GM23338 (cell line): ENCODE measurements around the gene PSMD14. TPM values are rescaled to one million over a fixed set of nuclear protein-coding genes. Genes with fewer than 3 reads are reported as not detected.

Source experiments
- ATAC-seq: fragments of 200-7000 bp; cut with Tn5 transposase; 3 replicates; pipeline ENCODE4 v1.9.1; 2020
- DNase-seq: peaks from one replicate; pipeline ENCODE4 v3.0.0-alpha.2; 2015; ENCODE audit warnings: low spot score
- H2AFZ ChIP-seq: fragments of 200-600 bp; sonication (generic); 2 replicates; pipeline ENCODE4 v1.8.0; 2016; ENCODE audit warnings: antibody characterized with exemption, mild to moderate bottlenecking, moderate library complexity
- H3F3A ChIP-seq: fragments of 200-600 bp; sonication (generic); replicated peaks from 2 replicates; pipeline ENCODE4 v1.8.0; 2017; ENCODE audit warnings: antibody characterized with exemption, mixed run types, low read depth
- H3K27ac ChIP-seq: fragments of 200-600 bp; sonication (generic); 2 replicates; pipeline ENCODE4 v1.6.1; 2016; ENCODE audit warnings: low read depth
- H3K27me3 ChIP-seq: fragments of 200-600 bp; sonication (generic); 2 replicates; pipeline ENCODE4 v1.8.0; 2016; ENCODE audit warnings: mild to moderate bottlenecking, mixed run types, moderate library complexity; ENCODE audit not compliant: insufficient read depth
- H3K36me3 ChIP-seq: fragments of 200-600 bp; sonication (generic); 2 replicates; pipeline ENCODE4 v1.8.0; 2016; ENCODE audit warnings: mild to moderate bottlenecking; ENCODE audit not compliant: insufficient read depth
- H3K4me1 ChIP-seq: fragments of 200-600 bp; sonication (generic); 2 replicates; pipeline ENCODE4 v1.8.0; 2016; ENCODE audit warnings: mild to moderate bottlenecking, moderate library complexity; ENCODE audit not compliant: insufficient read depth
- H3K4me2 ChIP-seq: fragments of 200-600 bp; sonication (generic); 2 replicates; pipeline ENCODE4 v1.7.1; 2017; ENCODE audit warnings: mixed run types
- H3K4me3 ChIP-seq: fragments of 200-600 bp; sonication (generic); 2 replicates; pipeline ENCODE4 v1.6.1; 2016; ENCODE audit warnings: mixed run types
- H3K79me2 ChIP-seq: fragments of 200-600 bp; sonication (generic); replicated peaks from 2 replicates; pipeline ENCODE4 v1.8.0; 2017; ENCODE audit warnings: mild to moderate bottlenecking; ENCODE audit not compliant: insufficient read depth
- H3K9me2 ChIP-seq: fragments of 200-600 bp; sonication (generic); 2 replicates; pipeline ENCODE4 v1.8.0; 2017; ENCODE audit not compliant: insufficient read depth
- H4K20me1 ChIP-seq: fragments of 200-600 bp; sonication (generic); replicated peaks from 2 replicates; pipeline ENCODE4 v1.8.0; 2017; ENCODE audit warnings: mild to moderate bottlenecking; ENCODE audit not compliant: insufficient read depth
- H3K27ac Mint-ChIP-seq: 2 replicates; pipeline ENCODE4 v1.8.0; 2020; ENCODE audit warnings: inconsistent platforms, mild to moderate bottlenecking, moderate library complexity, mixed read lengths
- H3K27me3 Mint-ChIP-seq: 3 replicates; pipeline ENCODE4 v1.8.0; 2022; ENCODE audit warnings: low read depth, mild to moderate bottlenecking, moderate library complexity, mixed read lengths, inconsistent platforms; ENCODE audit not compliant: insufficient read depth, poor library complexity
- H3K36me3 Mint-ChIP-seq: 3 replicates; pipeline ENCODE4 v1.8.0; 2021; ENCODE audit warnings: low read depth, mild to moderate bottlenecking, inconsistent platforms, moderate library complexity, mixed read lengths
- H3K4me1 Mint-ChIP-seq: 3 replicates; pipeline ENCODE4 v1.8.0; 2020; ENCODE audit warnings: mild to moderate bottlenecking, inconsistent platforms, mixed read lengths
- H3K4me3 Mint-ChIP-seq: 3 replicates; pipeline ENCODE4 v1.8.0; 2021; ENCODE audit warnings: moderate library complexity, mild to moderate bottlenecking, inconsistent platforms, mixed read lengths
- H3K9me3 Mint-ChIP-seq: 3 replicates; pipeline ENCODE4 v1.8.0; 2020; ENCODE audit warnings: moderate library complexity, mild to moderate bottlenecking, inconsistent platforms, mixed read lengths
- EZH2 ChIP-seq: fragments of 200-600 bp; sonication (generic); IDR thresholded peaks from one replicate; pipeline ENCODE4 v1.8.0; 2017; ENCODE audit warnings: antibody characterized with exemption, mild to moderate bottlenecking, low read depth; ENCODE audit not compliant: unreplicated experiment
- EZH2phosphoT487 ChIP-seq: fragments of 200-600 bp; sonication (generic); IDR thresholded peaks from one replicate; pipeline ENCODE4 v1.8.1; 2018; ENCODE audit warnings: antibody characterized with exemption; ENCODE audit not compliant: unreplicated experiment
- polyA plus RNA-seq: library from polyadenylated mRNA; unstranded; fragments of >200 nt; fragmentation: Nextera tagmentation; extraction: Ambion mirVana; gene quantifications from 2 replicates; pipeline ENCODE4 v1.2.1, GENCODE V29; 2016
- total RNA-seq: library from RNA; depleted of rRNA; stranded (reverse); fragments of >200 nt; shearing (Covaris generic); gene quantifications from 2 replicates; pipeline ENCODE4 v1.2.3, GENCODE V29; 2014
- TF ChIP-seq, protein P1 (sequence below): fragments of 250-450 bp; sonication (Bioruptor Pico); IDR thresholded peaks from 2 replicates; pipeline ENCODE4 v1.5.0; 2020; ENCODE audit warnings: mild to moderate bottlenecking, moderate library complexity
- TF ChIP-seq, protein P2 (sequence below): IDR thresholded peaks from 2 replicates; pipeline ENCODE4 v1.6.1; 2016; ENCODE audit warnings: antibody characterized with exemption
- TF ChIP-seq, protein P3 (sequence below): IDR thresholded peaks from one replicate; pipeline ENCODE4 v1.6.1; 2018; ENCODE audit warnings: antibody characterized with exemption; ENCODE audit not compliant: unreplicated experiment
- TF ChIP-seq, protein P4 (sequence below), 2 experiments: fragments of 200-600 bp in 1 of 2; sonication (generic) in 1 of 2; conservative IDR thresholded peaks; 2 replicates each; pipeline versions ENCODE4 v1.5.1 to v1.6.1; 2016 to 2017; ENCODE audit warnings: antibody characterized with exemption in 2 of 2, low read depth in 2 of 2, mild to moderate bottlenecking in 2 of 2, moderate library complexity in 1 of 2

PSMD14 gene
- total and polyA plus RNA-seq, 2 experiments from 2014 or later: 92.2 to 123 TPM

DNA sequence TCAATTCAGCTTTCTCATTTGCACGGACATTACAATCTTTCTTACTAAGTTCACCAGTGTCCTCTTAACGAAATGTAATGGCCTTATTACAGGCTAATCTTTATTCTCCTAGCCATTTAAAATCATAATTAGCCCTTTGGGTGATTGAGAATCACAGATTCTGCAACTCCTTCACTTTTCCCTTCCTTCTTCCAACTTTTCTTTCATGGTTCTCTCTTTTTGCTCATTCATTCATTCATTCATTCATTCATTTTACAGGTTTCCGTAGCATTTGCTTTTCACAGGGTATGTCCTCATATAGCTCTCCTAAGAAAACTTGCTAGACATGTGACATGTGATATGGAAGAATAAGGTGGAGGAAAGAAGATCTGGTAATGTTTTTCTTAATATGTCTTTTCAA lies 123.9 kb downstream of the PSMD14 start:
- H3K4me3 Mint-ChIP-seq: no peak overlapping the region
- TF ChIP-seq, protein P1, sequence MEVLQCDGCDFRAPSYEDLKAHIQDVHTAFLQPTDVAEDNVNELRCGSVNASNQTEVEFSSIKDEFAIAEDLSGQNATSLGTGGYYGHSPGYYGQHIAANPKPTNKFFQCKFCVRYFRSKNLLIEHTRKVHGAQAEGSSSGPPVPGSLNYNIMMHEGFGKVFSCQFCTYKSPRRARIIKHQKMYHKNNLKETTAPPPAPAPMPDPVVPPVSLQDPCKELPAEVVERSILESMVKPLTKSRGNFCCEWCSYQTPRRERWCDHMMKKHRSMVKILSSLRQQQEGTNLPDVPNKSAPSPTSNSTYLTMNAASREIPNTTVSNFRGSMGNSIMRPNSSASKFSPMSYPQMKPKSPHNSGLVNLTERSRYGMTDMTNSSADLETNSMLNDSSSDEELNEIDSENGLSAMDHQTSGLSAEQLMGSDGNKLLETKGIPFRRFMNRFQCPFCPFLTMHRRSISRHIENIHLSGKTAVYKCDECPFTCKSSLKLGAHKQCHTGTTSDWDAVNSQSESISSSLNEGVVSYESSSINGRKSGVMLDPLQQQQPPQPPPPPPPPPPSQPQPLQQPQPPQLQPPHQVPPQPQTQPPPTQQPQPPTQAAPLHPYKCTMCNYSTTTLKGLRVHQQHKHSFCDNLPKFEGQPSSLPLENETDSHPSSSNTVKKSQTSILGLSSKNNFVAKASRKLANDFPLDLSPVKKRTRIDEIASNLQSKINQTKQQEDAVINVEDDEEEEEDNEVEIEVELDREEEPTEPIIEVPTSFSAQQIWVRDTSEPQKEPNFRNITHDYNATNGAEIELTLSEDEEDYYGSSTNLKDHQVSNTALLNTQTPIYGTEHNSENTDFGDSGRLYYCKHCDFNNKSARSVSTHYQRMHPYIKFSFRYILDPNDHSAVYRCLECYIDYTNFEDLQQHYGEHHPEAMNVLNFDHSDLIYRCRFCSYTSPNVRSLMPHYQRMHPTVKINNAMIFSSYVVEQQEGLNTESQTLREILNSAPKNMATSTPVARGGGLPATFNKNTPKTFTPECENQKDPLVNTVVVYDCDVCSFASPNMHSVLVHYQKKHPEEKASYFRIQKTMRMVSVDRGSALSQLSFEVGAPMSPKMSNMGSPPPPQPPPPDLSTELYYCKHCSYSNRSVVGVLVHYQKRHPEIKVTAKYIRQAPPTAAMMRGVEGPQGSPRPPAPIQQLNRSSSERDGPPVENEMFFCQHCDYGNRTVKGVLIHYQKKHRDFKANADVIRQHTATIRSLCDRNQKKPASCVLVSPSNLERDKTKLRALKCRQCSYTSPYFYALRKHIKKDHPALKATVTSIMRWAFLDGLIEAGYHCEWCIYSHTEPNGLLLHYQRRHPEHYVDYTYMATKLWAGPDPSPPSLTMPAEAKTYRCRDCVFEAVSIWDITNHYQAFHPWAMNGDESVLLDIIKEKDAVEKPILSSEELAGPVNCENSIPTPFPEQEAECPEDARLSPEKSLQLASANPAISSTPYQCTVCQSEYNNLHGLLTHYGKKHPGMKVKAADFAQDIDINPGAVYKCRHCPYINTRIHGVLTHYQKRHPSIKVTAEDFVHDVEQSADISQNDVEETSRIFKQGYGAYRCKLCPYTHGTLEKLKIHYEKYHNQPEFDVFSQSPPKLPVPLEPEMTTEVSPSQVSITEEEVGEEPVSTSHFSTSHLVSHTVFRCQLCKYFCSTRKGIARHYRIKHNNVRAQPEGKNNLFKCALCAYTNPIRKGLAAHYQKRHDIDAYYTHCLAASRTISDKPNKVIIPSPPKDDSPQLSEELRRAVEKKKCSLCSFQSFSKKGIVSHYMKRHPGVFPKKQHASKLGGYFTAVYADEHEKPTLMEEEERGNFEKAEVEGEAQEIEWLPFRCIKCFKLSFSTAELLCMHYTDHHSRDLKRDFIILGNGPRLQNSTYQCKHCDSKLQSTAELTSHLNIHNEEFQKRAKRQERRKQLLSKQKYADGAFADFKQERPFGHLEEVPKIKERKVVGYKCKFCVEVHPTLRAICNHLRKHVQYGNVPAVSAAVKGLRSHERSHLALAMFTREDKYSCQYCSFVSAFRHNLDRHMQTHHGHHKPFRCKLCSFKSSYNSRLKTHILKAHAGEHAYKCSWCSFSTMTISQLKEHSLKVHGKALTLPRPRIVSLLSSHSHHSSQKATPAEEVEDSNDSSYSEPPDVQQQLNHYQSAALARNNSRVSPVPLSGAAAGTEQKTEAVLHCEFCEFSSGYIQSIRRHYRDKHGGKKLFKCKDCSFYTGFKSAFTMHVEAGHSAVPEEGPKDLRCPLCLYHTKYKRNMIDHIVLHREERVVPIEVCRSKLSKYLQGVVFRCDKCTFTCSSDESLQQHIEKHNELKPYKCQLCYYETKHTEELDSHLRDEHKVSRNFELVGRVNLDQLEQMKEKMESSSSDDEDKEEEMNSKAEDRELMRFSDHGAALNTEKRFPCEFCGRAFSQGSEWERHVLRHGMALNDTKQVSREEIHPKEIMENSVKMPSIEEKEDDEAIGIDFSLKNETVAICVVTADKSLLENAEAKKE (CRISPR knock-in tag): no peak
- TF ChIP-seq, protein P2, sequence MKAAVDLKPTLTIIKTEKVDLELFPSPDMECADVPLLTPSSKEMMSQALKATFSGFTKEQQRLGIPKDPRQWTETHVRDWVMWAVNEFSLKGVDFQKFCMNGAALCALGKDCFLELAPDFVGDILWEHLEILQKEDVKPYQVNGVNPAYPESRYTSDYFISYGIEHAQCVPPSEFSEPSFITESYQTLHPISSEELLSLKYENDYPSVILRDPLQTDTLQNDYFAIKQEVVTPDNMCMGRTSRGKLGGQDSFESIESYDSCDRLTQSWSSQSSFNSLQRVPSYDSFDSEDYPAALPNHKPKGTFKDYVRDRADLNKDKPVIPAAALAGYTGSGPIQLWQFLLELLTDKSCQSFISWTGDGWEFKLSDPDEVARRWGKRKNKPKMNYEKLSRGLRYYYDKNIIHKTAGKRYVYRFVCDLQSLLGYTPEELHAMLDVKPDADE: no peak
- TF ChIP-seq EZH2 (no peak), EZH2phosphoT487 (no peak)
- TF ChIP-seq, protein P3, sequence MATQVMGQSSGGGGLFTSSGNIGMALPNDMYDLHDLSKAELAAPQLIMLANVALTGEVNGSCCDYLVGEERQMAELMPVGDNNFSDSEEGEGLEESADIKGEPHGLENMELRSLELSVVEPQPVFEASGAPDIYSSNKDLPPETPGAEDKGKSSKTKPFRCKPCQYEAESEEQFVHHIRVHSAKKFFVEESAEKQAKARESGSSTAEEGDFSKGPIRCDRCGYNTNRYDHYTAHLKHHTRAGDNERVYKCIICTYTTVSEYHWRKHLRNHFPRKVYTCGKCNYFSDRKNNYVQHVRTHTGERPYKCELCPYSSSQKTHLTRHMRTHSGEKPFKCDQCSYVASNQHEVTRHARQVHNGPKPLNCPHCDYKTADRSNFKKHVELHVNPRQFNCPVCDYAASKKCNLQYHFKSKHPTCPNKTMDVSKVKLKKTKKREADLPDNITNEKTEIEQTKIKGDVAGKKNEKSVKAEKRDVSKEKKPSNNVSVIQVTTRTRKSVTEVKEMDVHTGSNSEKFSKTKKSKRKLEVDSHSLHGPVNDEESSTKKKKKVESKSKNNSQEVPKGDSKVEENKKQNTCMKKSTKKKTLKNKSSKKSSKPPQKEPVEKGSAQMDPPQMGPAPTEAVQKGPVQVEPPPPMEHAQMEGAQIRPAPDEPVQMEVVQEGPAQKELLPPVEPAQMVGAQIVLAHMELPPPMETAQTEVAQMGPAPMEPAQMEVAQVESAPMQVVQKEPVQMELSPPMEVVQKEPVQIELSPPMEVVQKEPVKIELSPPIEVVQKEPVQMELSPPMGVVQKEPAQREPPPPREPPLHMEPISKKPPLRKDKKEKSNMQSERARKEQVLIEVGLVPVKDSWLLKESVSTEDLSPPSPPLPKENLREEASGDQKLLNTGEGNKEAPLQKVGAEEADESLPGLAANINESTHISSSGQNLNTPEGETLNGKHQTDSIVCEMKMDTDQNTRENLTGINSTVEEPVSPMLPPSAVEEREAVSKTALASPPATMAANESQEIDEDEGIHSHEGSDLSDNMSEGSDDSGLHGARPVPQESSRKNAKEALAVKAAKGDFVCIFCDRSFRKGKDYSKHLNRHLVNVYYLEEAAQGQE: no peak
- TF ChIP-seq, protein P4, sequence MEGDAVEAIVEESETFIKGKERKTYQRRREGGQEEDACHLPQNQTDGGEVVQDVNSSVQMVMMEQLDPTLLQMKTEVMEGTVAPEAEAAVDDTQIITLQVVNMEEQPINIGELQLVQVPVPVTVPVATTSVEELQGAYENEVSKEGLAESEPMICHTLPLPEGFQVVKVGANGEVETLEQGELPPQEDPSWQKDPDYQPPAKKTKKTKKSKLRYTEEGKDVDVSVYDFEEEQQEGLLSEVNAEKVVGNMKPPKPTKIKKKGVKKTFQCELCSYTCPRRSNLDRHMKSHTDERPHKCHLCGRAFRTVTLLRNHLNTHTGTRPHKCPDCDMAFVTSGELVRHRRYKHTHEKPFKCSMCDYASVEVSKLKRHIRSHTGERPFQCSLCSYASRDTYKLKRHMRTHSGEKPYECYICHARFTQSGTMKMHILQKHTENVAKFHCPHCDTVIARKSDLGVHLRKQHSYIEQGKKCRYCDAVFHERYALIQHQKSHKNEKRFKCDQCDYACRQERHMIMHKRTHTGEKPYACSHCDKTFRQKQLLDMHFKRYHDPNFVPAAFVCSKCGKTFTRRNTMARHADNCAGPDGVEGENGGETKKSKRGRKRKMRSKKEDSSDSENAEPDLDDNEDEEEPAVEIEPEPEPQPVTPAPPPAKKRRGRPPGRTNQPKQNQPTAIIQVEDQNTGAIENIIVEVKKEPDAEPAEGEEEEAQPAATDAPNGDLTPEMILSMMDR (conservative IDR thresholded peaks at IDR 0.05; ENCODE audit: low read depth in 2 of 2): no peak
- H3K36me3 Mint-ChIP-seq: no peaks in the 10 kb centered on the region
- H3K9me3 Mint-ChIP-seq: no peaks in the 10 kb centered on the region
- H3K27ac Mint-ChIP-seq: no peak overlapping the region
- Histone ChIP-seq H3K4me3 (no peak overlapping the region), H3K79me2 (no peaks in the 10 kb centered on the region), H3K9me2 (no peaks in the 10 kb centered on the region), H3F3A (peaks cover 6% of the 10 kb centered on the region; the same call in 1 of the 2 replicates), H3K36me3 (no peaks in the 10 kb centered on the region), H3K27ac (no peak overlapping the region), H3K27me3 (peaks cover 57% of the 10 kb centered on the region), H2AFZ (no peak overlapping the region), H3K4me2 (no peak overlapping the region), H3K4me1 (no peaks in the 10 kb centered on the region), H4K20me1 (0 out of 2 replicates have a peak, but pooled peaks cover 3% of the 10 kb centered on the region)
- peaks cover 33% of the 10 kb centered on the region for H3K27me3 Mint-ChIP-seq
- no peak for ATAC-seq
- peaks cover 14% of the 10 kb centered on the region for H3K4me1 Mint-ChIP-seq
- no peak for DNase-seq
